Activated CD4-positive, alpha-beta T cell treated with anti-CD3 and anti-CD28 coated beads for 36 hours (primary cell): Measurements from ENCODE around the gene GSK3B. TPM values are rescaled to one million over a fixed set of nuclear protein-coding genes. Genes with fewer than 3 reads are reported as not detected.

Source experiments
- ATAC-seq: fragments of 200-7000 bp; cut with Tn5 transposase; one replicate; pipeline ENCODE4 v1.10.0; 2021; ENCODE audit warnings: mild to moderate bottlenecking, moderate library complexity
- CTCF ChIA-PET: fragments of 350-600 bp; sonication (Branson Sonifier 250); formaldehyde crosslinking; loops from one replicate; lab custom pipeline; 2021; ENCODE audit warnings: antibody characterized with exemption; lab: Charles Lee
- POLR2A ChIA-PET: fragments of 350-600 bp; sonication (Branson Sonifier 250); formaldehyde crosslinking; loops from one replicate; lab custom pipeline; 2021; ENCODE audit warnings: antibody characterized with exemption, inconsistent platforms; lab: Charles Lee
- DNase-seq: peaks from one replicate; pipeline ENCODE4 v3.0.0-alpha.2; 2020
- H3K27ac Mint-ChIP-seq: one replicate; pipeline ENCODE4 v1.8.0; 2021; ENCODE audit warnings: mixed read lengths
- H3K27me3 Mint-ChIP-seq: one replicate; pipeline ENCODE4 v1.8.0; 2021; ENCODE audit warnings: mixed read lengths
- H3K36me3 Mint-ChIP-seq: one replicate; pipeline ENCODE4 v1.8.0; 2021; ENCODE audit warnings: low read depth, mixed read lengths
- H3K4me1 Mint-ChIP-seq: one replicate; pipeline ENCODE4 v1.8.0; 2021; ENCODE audit warnings: mixed read lengths
- H3K4me3 Mint-ChIP-seq: one replicate; pipeline ENCODE4 v1.8.0; 2021; ENCODE audit warnings: mild to moderate bottlenecking, moderate library complexity, mixed read lengths
- H3K9me3 Mint-ChIP-seq: one replicate; pipeline ENCODE4 v1.8.0; 2021; ENCODE audit warnings: low read depth, mixed read lengths
- intact Hi-C, 2 experiments: fragments of 100-400 bp; cut with DNase I in 1 of 2; cut with micrococcal nuclease in 1 of 2; formaldehyde crosslinking; loops; one replicate each; pipeline versions ENCODE4 v1.14.2 to v1.15.1; 2022 to 2024; cut with DNase I, micrococcal nuclease
- total RNA-seq, 2 experiments: library from RNA; stranded (reverse); gene quantifications; one replicate each; pipeline ENCODE4 v1.2.3, GENCODE V29; 2021

GSK3B gene
- total RNA-seq, 2 experiments from 2014 or later = 29.1 to 31.5 TPM

GRCh38 chr3:120119846-120120510 lies 25.7 kb upstream of the GSK3B start:
- Mint-ChIP-seq H3K9me3 (peaks cover 6% of the 10 kb centered on the region), H3K36me3 (peaks cover 6% of the 10 kb centered on the region), H3K4me3 (no peak overlapping the region), H3K4me1 (no peaks in the 10 kb centered on the region), H3K27ac (no peak overlapping the region), H3K27me3 (no peaks in the 10 kb centered on the region)
- intact Hi-C loops = no loop called here
- ChIA-PET CTCF (interaction anchor here (0.6 to 0.9 kb wide), 2 partner anchors 67 to 123 kb away, joined by 4 read pairs; no protein-coding TSS in a partner anchor), POLR2A (no interaction called here)
- no peak for ATAC-seq
- DNase-seq = no peak

DNA sequence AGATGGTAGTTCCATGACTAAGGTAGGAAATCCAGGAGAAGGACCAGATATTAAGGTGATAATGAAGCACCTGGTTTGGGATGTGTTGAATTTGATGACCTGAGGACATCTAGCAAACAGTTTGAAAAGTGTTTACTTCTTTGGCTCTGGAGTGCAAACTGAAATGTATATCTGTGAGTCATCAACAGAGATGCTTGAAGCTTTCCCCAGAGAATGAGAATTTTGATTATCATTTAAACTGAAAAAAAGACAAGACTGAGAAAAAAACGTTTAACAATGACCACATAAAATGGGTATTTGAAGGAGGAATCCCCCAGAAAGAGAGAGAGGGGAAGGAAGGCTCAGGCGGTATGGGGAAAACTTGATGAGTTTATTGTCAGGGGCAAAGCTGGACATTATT lies 20.7 kb upstream of the GSK3B start:
- ChIA-PET CTCF (no interaction called here), POLR2A (no interaction called here)
- peaks cover 6% of the 10 kb centered on the region for H3K36me3 Mint-ChIP-seq

GRCh38 chr3:120114376-120114775 lies 20.1 kb upstream of the GSK3B start:
- intact Hi-C loops = no loop called here
- H3K36me3 Mint-ChIP-seq = peaks cover 6% of the 10 kb centered on the region

More for the DNA sequence above, 20.7 kb upstream of the GSK3B start:
- DNase-seq (no peak), ATAC-seq (no peak)
- Mint-ChIP-seq H3K27ac (no peak overlapping the region), H3K27me3 (no peaks in the 10 kb centered on the region), H3K4me3 (no peak overlapping the region), H3K4me1 (no peaks in the 10 kb centered on the region), H3K9me3 (peaks cover 6% of the 10 kb centered on the region)
- intact Hi-C loops = no loop called here

DNA sequence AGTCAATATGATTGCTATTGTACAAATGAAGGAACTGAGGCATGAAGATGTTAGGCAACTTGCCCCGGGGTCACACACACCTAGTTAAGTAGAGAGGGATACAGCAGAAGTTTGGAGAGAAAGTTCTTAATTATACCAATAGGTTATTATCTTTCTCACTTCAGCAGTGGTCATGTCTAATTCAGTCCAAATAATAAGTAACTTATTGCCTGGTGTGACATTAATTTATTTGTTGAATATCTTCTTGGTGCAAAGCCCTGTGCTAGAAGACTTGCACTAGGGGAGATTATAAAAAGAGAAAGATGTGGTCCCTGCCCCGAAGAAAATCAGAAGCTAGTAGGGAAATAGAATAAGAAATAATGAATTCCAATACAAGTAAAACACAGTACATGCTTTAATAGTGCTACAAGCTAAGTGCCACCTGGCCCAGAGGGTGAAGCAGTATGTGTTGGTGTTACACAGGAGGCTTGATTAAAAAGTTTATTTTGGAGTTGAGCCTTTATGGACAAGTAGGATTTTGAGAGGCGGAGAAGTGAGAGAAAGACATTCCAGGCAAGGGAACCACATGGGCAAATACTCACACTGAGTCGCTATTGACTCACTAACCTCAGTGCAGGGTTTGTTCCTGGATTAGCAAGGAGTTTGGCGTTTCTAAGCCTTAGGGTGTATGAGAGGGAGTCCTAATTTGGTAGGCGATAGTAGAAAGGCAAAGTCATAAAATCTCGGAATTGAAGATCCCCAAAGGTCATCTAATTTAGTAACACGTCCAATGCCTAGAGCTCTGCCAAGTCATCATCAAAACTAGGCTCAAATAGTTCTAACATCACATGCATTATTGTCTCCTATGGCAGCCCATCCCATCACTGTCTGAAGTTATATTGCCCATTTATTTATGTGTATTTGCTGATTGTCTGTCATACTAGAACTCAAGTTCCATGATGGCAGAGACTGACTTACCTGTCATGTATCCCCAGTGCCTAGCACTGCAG lies 19.2 kb upstream of the GSK3B start:
- no peaks in the 10 kb centered on the region for H3K4me1 Mint-ChIP-seq
- no peak for ATAC-seq
- no peaks in the 10 kb centered on the region for H3K27me3 Mint-ChIP-seq
- DNase-seq = no peak
- ChIA-PET POLR2A (no interaction called here), CTCF (interaction anchor here (1.0 kb wide), 1 partner anchor 13 kb away, joined by 4 read pairs; no protein-coding TSS in a partner anchor)
- H3K9me3 Mint-ChIP-seq = peaks cover 6% of the 10 kb centered on the region
- H3K27ac Mint-ChIP-seq = no peak overlapping the region
- intact Hi-C loops = no loop called here
- peaks cover 6% of the 10 kb centered on the region for H3K36me3 Mint-ChIP-seq
- H3K4me3 Mint-ChIP-seq = no peak overlapping the region

More at GRCh38 chr3:120114376-120114775, 20.1 kb upstream of the GSK3B start:
- no peaks in the 10 kb centered on the region for H3K27me3 Mint-ChIP-seq
- ATAC-seq (no peak), DNase-seq (no peak)
- peaks cover 6% of the 10 kb centered on the region for H3K9me3 Mint-ChIP-seq
- no peaks in the 10 kb centered on the region for H3K4me1 Mint-ChIP-seq
- no peak overlapping the region for H3K27ac Mint-ChIP-seq
- no peak overlapping the region for H3K4me3 Mint-ChIP-seq
- CTCF ChIA-PET = interaction anchor here (0.6 kb wide), 1 partner anchor 107 kb away, joined by 3 read pairs; no protein-coding TSS in a partner anchor
- POLR2A ChIA-PET = no interaction called here

DNA sequence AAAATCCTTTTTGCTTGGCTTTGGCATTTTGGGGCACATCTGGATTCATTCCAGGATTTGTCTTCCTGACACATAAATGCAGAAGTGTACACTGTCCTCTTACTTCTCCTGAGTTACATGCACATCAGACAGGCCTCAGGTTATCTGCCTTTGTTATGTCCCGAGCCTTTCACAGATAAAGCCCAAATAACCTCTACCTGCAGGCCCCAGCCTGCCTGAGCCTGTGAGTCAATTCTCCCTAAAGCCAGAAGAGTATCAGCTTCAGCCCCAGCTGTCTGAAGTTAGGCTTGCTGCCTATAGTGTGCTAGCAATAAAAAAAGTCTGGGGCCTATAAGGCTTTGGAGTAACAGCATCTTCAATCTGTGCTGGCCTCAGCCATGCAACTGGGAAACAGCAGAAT lies 17.7 kb upstream of the GSK3B start:
- no peak overlapping the region for H3K27ac Mint-ChIP-seq
- peaks cover 3% of the 10 kb centered on the region for H3K36me3 Mint-ChIP-seq
- no peaks in the 10 kb centered on the region for H3K4me1 Mint-ChIP-seq
- no peak overlapping the region for H3K4me3 Mint-ChIP-seq
- no peak for ATAC-seq
- ChIA-PET POLR2A (no interaction called here), CTCF (no interaction called here)
- no peak for DNase-seq
- intact Hi-C loops = no loop called here
- no peaks in the 10 kb centered on the region for H3K27me3 Mint-ChIP-seq
- peaks cover 3% of the 10 kb centered on the region for H3K9me3 Mint-ChIP-seq

GRCh38 chr3:120103276-120103675 lies 9.0 kb upstream of the GSK3B start:
- Mint-ChIP-seq H3K36me3 (peaks cover 14% of the 10 kb centered on the region), H3K4me3 (no peak overlapping the region), H3K9me3 (no peaks in the 10 kb centered on the region), H3K27ac (no peak overlapping the region), H3K4me1 (peaks cover 3% of the 10 kb centered on the region), H3K27me3 (no peaks in the 10 kb centered on the region)
- CTCF ChIA-PET = interaction anchor here (0.6 kb wide), 1 partner anchor 341 kb away, joined by 3 read pairs; no protein-coding TSS in a partner anchor
- intact Hi-C loops = no loop called here
- POLR2A ChIA-PET = no interaction called here
- ATAC-seq (no peak), DNase-seq (no peak)

DNA sequence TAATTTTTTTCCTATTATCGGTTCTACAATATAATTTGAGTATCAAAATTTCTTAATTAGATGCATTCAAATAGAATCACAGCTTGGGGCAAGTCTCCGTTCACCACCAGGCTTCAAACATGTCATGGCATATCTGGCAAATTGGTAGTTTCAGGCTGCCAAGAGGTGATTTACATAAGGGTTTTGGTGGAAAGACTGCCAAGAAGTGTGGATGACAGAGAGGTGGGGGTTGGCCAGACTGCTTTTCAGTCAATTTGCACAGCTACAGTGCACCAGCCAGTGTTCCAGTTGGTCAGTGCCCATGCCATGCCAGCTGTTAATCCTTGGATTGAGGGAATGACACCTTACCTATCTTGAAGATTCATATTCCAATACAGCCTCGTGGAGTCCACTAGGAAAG lies 8.4 kb upstream of the GSK3B start:
- peaks cover 14% of the 10 kb centered on the region for H3K36me3 Mint-ChIP-seq
- no peak for DNase-seq
- CTCF ChIA-PET = interaction anchor here (0.6 kb wide), 1 partner anchor 342 kb away, joined by 3 read pairs; no protein-coding TSS in a partner anchor
- POLR2A ChIA-PET = no interaction called here
- H3K4me3 Mint-ChIP-seq = no peak overlapping the region
- H3K27me3 Mint-ChIP-seq = no peaks in the 10 kb centered on the region
- no peaks in the 10 kb centered on the region for H3K9me3 Mint-ChIP-seq
- no peak for ATAC-seq
- H3K27ac Mint-ChIP-seq = no peak overlapping the region
- intact Hi-C loops = no loop called here
- peaks cover 3% of the 10 kb centered on the region for H3K4me1 Mint-ChIP-seq

GRCh38 chr3:120102232-120102631 lies 8.0 kb upstream of the GSK3B start:
- ChIA-PET POLR2A (no interaction called here), CTCF (no interaction called here)
- Mint-ChIP-seq H3K9me3 (no peaks in the 10 kb centered on the region), H3K4me3 (no peak overlapping the region), H3K27ac (no peak overlapping the region), H3K27me3 (no peaks in the 10 kb centered on the region), H3K4me1 (peaks cover 6% of the 10 kb centered on the region), H3K36me3 (peaks cover 14% of the 10 kb centered on the region)
- DNase-seq = no peak
- intact Hi-C loops = no loop called here
- ATAC-seq = no peak

- no peaks in the 10 kb centered on the region for H3K27me3 Mint-ChIP-seq
- DNase-seq = no peak
- no peaks in the 10 kb centered on the region for H3K9me3 Mint-ChIP-seq
- peaks cover 11% of the 10 kb centered on the region for H3K4me1 Mint-ChIP-seq
- H3K4me3 Mint-ChIP-seq = no peak overlapping the region
- H3K36me3 Mint-ChIP-seq = peaks cover 14% of the 10 kb centered on the region
- POLR2A ChIA-PET = no interaction called here
- no peak for ATAC-seq
- no peak overlapping the region for H3K27ac Mint-ChIP-seq
- CTCF ChIA-PET = interaction anchor here (1.5 kb wide), 1 partner anchor 210 kb away, joined by 3 read pairs; no protein-coding TSS in a partner anchor
- intact Hi-C loops = no loop called here
Observed at GRCh38 chr3:120101624-120102023, 7.4 kb upstream of the GSK3B start.

- DNase-seq (no peak), ATAC-seq (no peak)
- POLR2A ChIA-PET = no interaction called here
- intact Hi-C loops = no loop called here
- Mint-ChIP-seq H3K27me3 (no peaks in the 10 kb centered on the region), H3K27ac (no peak overlapping the region), H3K9me3 (no peaks in the 10 kb centered on the region), H3K36me3 (peaks cover 17% of the 10 kb centered on the region), H3K4me1 (peaks cover 18% of the 10 kb centered on the region), H3K4me3 (no peak overlapping the region)
- CTCF ChIA-PET = interaction anchor here (1.2 to 1.5 kb wide), 2 partner anchors 13 to 209 kb away, joined by 3 to 4 read pairs; no protein-coding TSS in a partner anchor
Observed at GRCh38 chr3:120100711-120101110, 6.5 kb upstream of the GSK3B start.

DNA sequence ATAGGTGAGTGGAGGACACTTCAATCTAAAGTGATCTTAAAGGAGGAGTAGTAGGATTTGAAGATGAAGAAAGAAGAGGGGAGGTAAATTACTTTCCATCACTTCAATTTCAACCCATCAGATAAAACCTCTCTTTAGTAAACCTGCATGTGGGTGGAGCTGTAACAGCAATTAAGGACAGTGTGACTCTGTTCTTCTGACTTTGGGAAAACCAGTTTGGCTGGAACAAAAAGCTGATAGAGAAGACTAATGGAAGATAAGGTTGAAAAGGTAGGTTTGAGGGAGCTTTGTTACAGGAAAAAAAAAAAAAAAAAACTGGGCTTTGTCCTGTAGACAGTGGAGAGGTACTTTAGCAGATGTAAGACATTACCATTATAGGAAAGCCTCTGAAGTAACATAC lies 4.5 kb upstream of the GSK3B start:
- Mint-ChIP-seq H3K36me3 (peaks cover 17% of the 10 kb centered on the region), H3K4me1 (peaks cover 20% of the 10 kb centered on the region), H3K4me3 (no peak overlapping the region), H3K9me3 (no peaks in the 10 kb centered on the region), H3K27ac (no peak overlapping the region), H3K27me3 (no peaks in the 10 kb centered on the region)
- intact Hi-C loops = loop anchor here (5.0 to 10.0 kb wide), 6 partner anchors 319 to 1736 kb away; partner anchors contain the start of genes ARHGAP31 (in 1 of the 2), EAF2 (in 1 of the 2), GOLGB1 (in 1 of the 2) and IQCB1 (in 1 of the 2)
- ChIA-PET POLR2A (no interaction called here), CTCF (interaction anchor here (0.7 kb wide), 1 partner anchor 689 kb away, joined by 3 read pairs; no protein-coding TSS in a partner anchor)
- no peak for DNase-seq
- no peak for ATAC-seq
